Measurements from ENCODE around the gene GSE1.

The GSE1 gene

GRCh38 chr16:85686912-85687591 is 73.9 kb downstream of the GSE1 start:
- no peak for DNase-seq

GRCh38 chr16:85687651-85688471 is 74.7 kb downstream of the GSE1 start:
- DNase-seq, result no peak

- peak; percentile 77 for DNase-seq
Observed at GRCh38 chr16:85688586-85689284, 75.6 kb downstream of the GSE1 start, which contains the start of gene GINS2. TSS of gene GINS2 (minus strand) at chr16:85688954. CDS start at chr16:85688898, 56 bp downstream.

GRCh38 chr16:85689285-85689949 is 76.3 kb downstream of the GSE1 start:
- no peak for DNase-seq

- no peak for DNase-seq
Observed at GRCh38 chr16:85689950-85690320, 76.8 kb downstream of the GSE1 start.

GRCh38 chr16:85690469-85691064 is 77.4 kb downstream of the GSE1 start:
- DNase-seq, result no peak

GRCh38 chr16:85695196-85696128 is 82.3 kb downstream of the GSE1 start:
- DNase-seq, result no peak

- DNase-seq, result no peak
Observed at GRCh38 chr16:85696781-85697180, 83.7 kb downstream of the GSE1 start.

- no peak for DNase-seq
Observed at GRCh38 chr16:85697431-85697830, 84.3 kb downstream of the GSE1 start.

GRCh38 chr16:85698459-85698891 is 85.4 kb downstream of the GSE1 start:
- no peak for DNase-seq

- no peak for DNase-seq
Observed at GRCh38 chr16:85698935-85699558, 85.9 kb downstream of the GSE1 start.

- no peak for DNase-seq
Observed at GRCh38 chr16:85699628-85700027, 86.5 kb downstream of the GSE1 start.

- DNase-seq, result no peak
Observed at GRCh38 chr16:85704011-85704410, 90.9 kb downstream of the GSE1 start.

GRCh38 chr16:85704900-85705846 is 92.1 kb downstream of the GSE1 start:
- no peak for DNase-seq

GRCh38 chr16:85706449-85707034 is 93.4 kb downstream of the GSE1 start:
- no peak for DNase-seq

GRCh38 chr16:85707528-85708095 is 94.5 kb downstream of the GSE1 start:
- no peak for DNase-seq

GRCh38 chr16:85708338-85708737 is 95.2 kb downstream of the GSE1 start:
- DNase-seq, result no peak

- no peak for DNase-seq
Observed at GRCh38 chr16:85709766-85710585, 96.9 kb downstream of the GSE1 start.
